GOT3 (cell line): Measurements from ENCODE around the gene ITGB1BP2.
"Not testable (repeated sequence)": the region's sequence is repeated elsewhere in the genome, so short reads cannot be mapped to it uniquely, and the experiment has no call there.

Experiments
- DNase-seq: peaks from one replicate; lab custom pipeline; 2025; ENCODE audit warnings: mixed read lengths; lab: John Stamatoyannopoulos, UW

Gene ITGB1BP2

DNA sequence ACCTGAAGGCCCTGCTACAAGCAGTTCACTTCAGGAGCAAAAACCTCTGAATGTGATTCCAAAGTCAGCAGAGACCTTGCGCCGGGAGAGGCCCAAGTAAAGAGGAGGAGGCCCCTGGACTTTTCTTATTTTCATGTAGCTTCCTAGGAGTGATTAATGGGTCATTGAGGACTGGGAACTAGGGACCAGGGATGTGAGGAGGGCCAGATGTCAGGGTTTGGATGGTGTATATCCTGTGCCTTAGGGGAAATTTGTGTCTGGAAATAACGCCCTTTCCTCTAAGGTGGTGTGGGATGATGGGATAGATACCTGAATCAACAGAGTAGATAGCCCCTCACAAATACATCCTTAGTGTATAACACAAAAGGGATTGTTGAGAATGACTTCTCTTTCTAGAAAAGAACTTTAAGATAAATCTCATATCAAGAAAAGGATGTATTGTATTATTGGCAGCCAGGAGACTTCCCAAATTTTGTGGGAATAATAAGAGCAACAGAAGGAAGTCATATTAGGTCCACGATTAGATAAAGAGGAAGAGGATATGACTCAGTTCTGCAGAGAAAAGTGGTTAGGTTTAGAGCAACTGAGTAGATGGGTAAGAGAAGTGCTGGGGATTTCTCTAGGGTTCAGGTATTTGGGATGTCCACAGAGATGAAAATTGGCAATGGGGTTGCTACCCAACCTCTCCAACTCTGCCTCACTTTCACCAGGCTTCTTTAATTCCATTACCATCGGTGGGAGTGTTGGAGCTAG is 1.1 kb downstream of the ITGB1BP2 start:
- no peak for DNase-seq

DNA sequence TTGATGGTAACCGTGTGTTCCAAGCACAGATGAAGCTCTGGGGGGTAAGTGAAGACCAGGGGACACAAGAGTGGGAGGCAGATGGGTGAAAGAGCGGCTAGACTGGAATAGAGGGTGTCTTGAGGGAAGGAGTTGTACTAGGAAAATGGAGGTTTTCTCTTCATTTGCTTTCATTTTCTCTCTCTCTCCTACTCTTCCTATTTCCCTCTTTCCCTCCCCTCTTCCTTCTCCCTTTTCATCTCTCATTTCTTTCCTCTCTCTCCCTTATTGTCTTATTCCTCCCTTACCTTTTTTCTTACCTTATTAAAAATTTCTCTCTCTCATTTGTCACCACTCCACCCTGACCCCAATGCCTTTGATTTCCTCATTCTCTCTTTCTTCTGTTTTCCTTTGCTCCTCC is 3.0 kb downstream of the ITGB1BP2 start:
- DNase-seq, result no peak

DNA sequence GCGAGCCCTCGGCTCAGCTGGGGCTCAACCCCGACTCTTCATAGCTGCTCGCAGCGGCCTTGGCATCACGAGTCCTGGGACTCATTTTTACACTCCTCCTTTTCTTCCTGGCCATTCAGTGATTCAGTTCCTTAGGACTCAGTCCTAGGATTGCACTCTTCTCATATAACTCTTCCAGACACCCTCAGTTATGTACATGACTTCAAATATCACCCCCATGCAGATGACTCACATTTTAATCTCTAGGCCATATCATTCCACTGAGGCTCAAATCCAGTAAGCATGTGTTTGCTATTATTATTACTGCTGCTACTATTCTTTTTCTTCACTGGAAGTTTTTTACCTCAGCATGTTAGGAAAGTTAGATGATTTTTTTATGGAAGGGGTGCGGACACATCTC is 14.4 kb downstream of the ITGB1BP2 start:
- DNase-seq, result no peak

DNA sequence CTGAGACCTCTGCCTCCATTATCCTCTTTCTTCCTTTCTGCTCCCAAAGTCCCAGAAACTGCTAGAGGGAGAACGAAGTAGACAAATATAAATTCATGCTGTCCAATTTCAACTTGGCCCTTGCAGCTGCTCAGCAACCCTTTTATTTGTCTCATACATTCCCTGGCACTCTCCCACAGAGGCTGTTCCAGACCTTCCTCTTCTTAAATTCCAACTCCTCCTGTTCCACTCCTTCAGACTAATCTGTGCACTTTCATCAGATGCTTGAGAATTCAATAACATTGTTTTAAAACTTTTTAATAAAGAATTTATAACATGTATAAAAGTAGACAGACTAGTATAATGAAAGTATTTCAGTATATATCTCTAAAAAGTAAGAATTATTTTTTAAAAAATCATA is 15.4 kb downstream of the ITGB1BP2 start:
- DNase-seq, result not testable (repeated sequence)

DNA sequence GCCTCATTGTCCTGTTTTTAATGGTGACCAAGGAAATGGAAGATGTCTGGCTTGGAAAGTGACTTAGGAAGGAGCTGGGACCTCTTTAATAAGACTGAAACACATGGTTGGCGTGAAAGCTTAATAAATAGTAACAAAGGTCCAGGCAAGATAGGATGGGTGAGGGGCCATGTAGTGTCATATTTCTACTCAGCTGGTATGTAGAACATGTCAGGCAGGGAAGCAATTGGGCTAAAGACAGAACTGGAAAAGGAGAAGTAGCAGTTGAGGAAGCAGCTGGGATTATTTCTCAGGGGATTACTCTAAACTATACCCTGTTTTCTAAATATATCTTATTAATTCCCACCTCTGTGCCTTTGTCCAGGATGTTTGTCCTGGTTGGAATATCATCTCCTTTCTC is 18.6 kb downstream of the ITGB1BP2 start:
- no peak for DNase-seq

DNA sequence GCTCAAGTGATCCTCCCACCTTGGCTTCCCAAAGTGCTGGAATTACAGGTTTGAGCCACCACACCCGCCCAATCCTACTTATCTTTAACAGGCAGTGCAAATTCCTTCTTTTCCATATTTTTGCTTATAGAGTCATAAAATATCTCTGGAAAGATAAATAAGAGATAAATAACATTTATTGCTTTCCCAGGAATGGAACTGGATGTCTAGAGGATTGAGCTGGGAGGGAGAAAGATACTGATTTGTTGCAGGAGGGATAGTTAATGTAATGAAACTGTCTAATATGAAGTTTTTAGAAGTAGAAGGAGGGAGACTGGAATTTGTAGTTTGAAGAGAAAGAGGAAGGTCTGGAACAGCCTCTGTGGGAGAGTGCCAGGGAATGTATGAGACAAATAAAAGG is 20.2 kb downstream of the ITGB1BP2 start:
- no peak for DNase-seq

DNA sequence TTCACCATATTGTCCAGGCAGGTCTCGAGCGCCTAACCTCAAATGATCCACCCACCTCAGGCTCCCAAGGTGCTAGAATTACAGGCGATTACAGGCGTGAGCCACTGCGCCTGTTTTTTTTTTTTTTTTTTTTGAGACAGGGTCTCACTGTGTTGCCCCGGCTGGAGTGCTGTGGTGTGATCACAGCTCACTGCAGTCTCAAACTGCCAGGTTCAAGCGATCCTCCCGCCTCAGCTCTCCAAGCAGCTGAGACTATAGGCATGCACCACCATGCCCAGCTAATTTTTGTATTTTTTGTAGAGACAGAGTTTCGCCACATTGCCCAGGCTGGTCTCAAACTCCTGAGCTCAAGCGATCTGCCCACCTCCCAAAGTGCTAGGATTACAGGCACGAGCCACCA is 22.9 kb downstream of the ITGB1BP2 start:
- DNase-seq, result not testable (repeated sequence)

DNA sequence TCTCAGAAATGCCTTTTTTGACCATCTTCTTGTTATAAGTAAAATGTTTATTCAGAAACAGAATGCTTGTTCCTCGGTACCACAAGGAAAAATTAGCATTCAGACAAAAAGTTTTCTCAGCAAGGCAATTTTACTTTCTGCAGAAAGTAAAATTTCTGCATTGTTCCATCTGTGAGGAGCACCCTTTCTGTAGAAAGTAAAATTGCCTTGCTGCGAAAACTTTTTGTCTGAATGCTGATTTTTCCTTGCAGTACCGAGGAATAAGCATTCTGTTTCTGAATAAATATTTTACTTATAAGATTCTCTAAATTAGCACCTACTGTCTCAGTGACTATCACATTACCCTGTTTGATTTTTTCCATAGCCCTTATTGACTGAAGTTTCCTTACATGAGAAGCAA is 24.8 kb downstream of the ITGB1BP2 start:
- no peak for DNase-seq

DNA sequence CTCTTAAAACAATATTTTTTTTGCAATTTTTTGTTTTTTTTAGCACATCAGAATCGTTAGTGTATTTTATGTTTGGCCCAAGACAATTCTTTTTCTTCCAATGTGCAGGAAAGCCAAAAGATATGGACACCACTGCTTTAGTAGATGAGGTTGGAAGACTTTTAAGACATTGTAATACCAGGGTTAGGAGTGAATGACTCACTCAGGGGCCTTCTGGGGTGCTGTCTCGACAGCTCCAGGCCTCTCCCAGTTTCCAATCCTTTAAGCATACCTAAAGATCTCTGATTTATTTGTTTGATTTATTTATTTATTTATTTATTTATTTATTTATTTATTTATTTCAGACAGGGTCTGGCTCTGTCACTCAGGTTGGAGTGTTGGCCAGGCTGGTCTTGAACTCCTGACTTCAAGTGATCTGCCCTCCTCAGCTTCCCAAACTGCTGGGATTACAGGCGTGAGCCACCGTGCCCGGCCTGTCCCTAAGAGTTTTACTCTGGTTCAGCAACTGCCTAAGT is 47.7 kb downstream of the ITGB1BP2 start:
- DNase-seq, result not testable (repeated sequence)

DNA sequence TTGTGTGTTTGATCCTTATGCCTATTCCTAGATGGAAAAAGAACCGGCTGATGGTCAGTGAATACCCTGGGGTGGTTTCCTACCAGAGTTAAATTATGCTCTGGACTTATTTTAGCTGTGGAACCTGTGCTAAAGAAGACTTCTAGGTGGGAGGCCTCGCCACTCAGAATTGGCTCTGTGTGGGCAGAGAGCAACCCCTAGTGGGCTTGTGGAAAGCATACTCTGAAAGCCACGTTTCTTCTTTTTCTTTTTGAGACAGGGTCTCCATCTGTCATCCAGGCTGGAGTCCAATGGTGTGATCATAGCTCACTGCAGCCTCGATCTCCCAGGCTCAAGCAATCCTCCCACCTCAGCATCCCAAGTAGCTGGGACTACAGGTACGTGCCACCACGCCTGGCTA is 48.3 kb downstream of the ITGB1BP2 start:
- not testable (repeated sequence) for DNase-seq

DNA sequence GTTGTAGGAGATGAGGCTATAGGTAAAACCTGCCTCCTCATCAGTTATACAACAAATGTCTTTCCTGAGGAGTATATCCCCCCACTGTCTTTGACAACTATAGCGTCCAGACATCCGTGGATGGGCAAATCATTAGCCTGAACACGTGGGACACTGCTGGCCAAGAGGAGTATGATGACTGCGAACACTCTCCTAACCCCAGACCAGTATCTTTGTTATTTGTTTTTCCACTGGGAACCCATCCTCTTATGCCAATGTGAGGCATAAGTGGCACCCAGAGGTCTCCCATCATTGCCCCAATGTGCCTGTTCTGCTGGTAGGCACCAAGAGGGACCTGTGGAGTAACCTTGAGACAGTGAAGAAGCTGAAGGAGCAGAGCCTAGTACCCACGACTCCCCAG is 50.9 kb downstream of the ITGB1BP2 start:
- DNase-seq, result not testable (repeated sequence)
